HG02938 (cell line): ENCODE measurements around the gene HBEGF.

Experiments
- ATAC-seq: cut with Tn5 transposase; IDR thresholded peaks from one replicate; pipeline ENCODE4 v1.9.1; 2021; ENCODE audit warnings: mild to moderate bottlenecking, moderate library complexity; ENCODE audit not compliant: unreplicated experiment

Gene HBEGF

DNA sequence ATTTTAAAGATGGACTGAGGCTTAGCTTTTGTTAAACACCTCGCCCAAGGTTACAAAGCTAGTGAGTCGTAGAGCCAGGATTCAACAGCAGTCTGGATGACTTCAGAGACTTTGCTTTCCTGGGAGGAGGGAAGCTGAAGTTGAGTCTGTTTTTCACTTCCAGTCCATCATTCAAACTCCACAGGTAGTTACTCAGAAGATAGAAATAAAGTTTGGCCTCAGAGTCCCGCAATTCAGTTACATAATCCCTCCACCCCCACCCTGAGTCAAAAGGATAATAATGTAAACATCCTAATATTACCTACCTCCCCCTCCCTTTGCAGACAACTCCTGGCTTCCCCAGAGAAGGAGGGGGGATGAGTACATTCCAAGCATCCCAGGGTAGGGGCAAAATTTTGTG, 8.1 kb downstream of the HBEGF start:
- no peak for ATAC-seq

DNA sequence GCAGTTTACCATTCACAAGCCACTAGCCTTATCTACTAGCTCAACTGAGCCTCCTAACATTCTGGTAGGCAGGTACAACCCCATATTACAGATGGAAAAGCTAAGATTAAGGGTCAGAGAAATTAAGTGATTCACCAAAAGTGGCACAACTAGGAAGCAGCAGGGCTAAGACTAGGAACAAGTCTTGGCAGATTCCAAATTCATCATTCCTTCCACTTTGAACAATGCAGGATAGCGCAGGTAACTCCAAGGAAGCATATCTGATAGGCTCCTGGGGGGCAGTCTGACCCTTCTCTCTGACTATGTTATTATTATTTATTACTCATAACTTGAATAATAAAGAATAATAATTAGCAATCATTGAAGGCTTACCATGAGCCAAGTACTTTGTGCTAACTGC, 8.5 kb downstream of the HBEGF start:
- no peak for ATAC-seq

- no peak for ATAC-seq
Observed at GRCh38 chr5:140336388-140336787, 10.0 kb downstream of the HBEGF start.

- ATAC-seq: no peak
Observed at GRCh38 chr5:140331638-140332037, 14.8 kb downstream of the HBEGF start.

- ATAC-seq: no peak
Observed at GRCh38 chr5:140329739-140330481, 16.5 kb downstream of the HBEGF start.

DNA sequence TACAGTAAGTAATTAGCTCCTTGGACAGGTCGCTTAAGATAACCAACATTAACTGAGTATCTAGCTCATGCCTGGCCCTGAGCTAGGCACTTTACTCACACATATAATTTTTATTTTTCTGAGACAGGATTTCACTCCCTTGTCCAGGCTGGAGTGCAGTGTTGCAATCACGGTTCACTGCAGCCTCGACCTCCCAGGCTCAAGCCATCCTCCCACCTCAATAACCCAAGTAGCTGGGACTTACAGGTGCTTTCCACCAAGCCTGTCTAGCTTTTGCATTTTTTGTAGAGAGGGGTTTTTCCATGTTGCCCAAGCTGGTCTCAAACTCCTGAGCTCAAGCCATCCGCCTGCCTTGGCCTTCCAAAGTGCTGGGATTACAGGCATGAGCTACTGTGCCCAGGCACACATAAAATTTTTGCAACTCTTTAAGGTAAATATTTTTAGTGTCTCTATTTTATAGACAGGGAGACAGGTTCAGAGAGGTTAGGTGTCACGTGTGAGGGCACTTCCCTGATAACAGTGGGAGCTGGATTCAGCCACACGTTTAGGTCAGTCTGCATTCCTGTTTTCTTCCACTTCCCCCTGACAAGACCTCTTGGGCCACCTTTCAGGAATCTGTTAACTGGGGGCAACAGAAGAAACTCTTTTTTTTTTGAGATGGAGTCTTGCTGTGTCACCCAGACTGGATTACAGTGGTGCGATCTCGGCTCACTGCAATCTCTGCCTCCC, 18.2 kb downstream of the HBEGF start:
- ATAC-seq: no peak

DNA sequence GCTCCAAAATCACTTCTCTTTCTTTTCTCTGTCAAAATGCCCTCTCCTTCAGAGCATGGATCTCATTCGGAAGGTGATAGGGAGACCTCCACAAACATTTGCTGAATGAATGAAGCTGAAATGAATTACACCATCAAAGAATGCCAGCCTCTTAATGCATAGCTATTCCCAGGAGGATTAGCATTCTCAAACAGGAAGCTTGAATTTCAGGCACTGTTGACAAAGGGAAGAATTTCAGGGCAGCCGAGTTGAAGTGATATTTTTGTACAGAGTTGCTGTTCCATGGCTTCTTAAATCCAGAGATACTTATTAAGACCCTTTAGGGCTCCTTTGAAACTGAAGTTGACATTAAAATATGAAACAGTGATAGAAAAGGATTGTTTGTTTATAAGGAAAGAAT, 18.8 kb downstream of the HBEGF start:
- no peak for ATAC-seq

DNA sequence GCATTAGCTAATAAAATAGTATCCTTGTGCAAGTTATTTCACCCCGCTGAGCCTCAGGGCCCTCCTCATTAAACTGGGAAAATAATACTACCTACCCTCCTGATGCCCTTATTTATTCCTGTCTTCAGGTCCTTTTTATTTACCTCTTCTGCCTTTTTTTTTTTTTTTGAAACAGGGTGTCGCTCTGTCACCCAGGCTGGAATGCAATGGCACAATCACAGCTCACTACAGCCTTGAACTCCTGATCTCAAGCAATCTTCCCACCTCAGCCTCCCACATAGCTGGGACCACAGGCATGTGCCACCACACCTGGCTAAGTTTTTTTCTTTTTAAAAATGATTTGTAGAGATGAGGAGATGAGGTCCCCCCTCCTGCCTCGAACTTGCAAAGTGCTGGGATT, 20.9 kb downstream of the HBEGF start:
- no peak for ATAC-seq

- ATAC-seq: no peak
Observed at GRCh38 chr5:140324617-140325241, 21.7 kb downstream of the HBEGF start.

DNA sequence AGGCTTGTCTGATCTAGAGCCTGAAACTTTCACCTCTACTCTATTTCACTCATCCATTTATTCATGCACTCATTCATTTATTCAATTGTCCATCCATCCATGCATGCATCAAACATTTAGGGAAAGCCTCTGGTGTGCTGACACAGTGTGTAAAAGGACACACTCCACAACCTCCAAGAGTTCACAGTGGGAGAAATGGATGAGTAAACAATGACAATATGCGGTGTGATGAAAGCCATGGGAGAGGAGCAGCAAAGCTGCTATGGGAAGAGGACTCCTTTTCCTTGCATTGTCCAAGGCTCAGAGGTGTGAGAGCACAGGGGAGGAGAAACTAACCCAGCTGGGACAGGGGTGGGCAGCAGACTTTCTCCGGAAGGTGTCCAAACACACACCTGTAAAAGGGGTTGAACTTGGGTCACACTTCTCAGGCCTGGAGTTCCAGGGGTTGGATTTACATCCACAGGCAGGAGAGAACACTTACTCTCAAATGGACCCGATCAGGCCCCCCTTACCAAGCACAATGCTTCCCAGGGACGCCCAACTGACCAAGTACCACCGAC, 22.3 kb downstream of the HBEGF start:
- no peak for ATAC-seq

DNA sequence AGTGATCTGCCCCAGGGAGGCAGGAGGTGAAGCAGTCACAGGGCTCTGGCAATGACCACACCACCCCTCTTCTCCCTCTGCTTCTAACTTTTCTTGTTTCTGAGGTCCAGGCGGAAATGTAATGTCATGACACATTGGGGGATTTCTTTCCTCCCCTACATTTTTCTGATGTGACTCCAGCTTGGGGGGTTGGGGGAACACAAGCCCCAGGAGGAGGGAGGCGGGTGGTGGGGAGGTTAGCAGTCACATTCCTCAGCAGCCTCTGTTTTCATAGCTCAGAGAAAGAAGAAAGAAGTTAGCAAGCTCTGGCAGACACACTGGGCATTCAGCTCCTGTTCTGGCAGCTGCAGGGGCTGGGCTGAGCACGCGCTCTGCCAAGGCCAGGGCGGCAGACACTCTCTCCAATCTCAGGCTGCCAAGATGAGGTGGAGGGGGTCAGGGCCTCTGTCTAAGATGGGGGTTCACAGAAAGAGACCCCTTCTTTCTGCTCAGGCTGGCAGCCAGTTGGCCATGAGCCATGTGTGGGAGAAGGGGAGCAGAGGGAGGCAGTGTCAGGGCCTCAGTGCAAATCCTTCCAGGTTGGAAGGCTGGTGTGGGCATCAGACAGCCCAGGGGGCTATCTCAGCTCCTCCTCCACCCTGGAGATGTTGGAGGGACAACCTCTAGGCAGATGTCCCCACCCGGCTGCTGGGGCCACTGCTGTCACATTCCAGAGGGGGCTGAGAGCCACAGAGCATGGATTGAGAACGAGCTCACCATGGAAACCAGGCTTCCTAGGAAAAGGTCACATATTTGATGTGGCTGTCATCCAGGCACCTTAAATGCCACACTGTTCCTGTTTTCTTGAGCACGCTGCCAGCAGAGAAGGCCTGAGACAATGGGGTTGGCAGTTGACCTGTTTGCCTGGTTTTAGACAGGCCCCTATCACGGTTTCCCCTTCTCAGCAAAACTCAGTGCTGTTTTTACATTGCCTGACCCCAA, 23.4 kb downstream of the HBEGF start:
- no peak for ATAC-seq

- ATAC-seq: no peak
Observed at GRCh38 chr5:140321796-140322195, 24.6 kb downstream of the HBEGF start.

GRCh38 chr5:140319833-140320232, 26.6 kb downstream of the HBEGF start:
- no peak for ATAC-seq

DNA sequence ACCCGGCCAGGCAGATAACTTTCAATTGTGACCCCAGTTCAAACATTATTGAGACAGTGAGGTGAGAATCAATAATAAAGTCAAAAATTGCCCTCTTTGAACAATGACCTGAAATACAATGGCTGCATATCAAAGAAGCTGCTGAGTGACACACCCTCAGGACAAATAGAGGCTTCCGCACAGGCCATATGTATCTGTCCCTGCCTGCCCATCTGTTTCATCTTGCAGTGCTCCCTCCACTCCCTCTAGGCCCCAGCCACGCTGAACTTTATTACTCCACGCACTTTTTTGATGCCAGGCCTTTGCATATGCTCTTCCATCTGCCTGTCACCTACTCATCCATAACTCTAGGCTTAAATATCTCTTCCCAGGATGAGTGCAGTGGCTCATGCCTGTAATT, 27.6 kb downstream of the HBEGF start:
- ATAC-seq: no peak

DNA sequence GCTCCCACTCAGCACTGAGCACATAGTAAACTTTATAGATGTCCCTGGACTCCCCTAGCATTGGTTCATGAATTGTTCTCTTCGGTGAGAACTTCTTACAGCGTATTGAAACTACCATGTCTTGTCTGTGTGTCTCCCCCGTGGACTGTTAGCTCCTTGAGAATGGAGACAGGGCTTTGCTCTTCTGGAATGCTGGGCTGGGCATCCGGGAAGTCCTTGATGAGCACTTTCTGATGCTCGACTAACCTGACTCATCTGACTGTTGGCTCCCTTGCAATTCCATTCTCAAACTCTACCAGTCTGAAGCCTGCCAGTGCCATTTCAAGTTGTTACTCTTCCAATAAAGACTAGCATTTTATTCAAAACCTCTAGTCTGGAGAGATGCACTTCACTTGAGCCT, 28.5 kb downstream of the HBEGF start:
- ATAC-seq: no peak

DNA sequence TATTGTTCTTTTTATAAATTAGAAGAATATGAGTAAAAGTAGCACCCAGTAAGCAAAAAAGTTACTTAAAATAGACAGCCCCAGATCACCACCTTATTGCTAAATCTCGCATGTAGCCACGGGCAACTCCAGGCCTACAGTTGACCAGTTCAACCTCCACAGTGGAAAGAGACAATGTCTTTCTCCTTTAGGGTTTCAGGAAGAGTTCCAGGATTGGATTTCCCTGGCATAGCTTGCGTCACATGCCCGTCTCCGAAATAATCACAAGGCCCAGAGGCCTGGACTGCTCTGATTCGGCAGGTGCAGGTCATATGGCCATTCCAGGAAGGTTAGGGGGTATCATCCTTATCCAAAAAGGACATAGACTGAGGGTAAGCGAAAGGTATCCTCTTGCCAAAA, 33.6 kb downstream of the HBEGF start:
- ATAC-seq: no peak

DNA sequence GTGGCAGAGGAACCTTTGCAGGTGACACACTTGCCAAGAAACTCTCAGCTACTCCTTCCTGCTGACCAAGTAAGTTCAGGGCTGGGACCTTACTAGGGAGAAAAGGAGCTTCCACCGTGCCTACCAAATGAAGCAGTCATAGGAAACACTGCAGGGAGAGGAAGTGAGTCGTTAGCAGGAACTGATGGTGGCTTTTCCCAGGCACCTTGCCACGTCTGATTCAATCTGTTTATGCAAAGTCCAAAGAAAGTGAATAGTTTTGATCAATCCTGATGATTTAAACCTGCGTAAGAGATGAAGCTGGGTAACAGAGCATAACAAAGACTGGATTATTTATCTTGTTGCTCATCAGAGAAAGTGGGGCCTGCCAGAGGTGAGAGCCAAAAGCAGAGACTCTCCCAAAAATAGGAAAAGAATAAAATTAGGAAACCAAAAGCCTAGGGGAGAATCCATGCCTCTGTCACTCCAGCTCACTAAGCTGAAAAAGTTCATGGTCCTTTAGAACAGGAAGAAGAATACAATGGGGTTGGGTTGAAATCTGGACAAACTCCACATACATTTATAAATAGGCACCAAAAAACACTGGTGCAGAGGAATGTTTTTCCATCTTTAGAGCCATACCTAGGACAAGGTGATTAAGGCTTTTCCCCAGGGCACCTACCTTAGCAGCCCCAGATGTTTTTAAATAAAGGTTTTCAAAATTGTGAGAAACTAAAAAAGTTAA, 34.2 kb downstream of the HBEGF start:
- no peak for ATAC-seq

- no peak for ATAC-seq
Observed at GRCh38 chr5:140311011-140311467, 35.4 kb downstream of the HBEGF start.

DNA sequence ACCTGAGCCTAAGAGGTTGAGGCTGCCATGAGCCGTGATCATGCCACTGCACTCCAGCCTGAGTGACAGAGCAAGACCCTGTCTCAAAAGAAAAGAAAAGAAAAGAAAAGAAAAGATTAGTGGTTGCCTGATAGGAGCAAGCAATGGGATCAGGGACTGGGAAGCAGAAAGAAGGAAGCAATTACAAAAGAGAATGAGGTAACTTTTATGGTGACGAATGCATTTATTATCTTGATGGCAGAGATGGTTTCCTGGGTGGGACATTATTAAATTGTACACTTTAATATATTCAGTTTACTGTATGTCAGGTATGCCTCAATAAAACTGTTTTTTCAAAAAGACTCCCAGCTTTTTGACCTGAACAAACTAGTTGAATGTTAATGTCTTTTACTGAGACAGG, 36.0 kb downstream of the HBEGF start:
- ATAC-seq: no peak

DNA sequence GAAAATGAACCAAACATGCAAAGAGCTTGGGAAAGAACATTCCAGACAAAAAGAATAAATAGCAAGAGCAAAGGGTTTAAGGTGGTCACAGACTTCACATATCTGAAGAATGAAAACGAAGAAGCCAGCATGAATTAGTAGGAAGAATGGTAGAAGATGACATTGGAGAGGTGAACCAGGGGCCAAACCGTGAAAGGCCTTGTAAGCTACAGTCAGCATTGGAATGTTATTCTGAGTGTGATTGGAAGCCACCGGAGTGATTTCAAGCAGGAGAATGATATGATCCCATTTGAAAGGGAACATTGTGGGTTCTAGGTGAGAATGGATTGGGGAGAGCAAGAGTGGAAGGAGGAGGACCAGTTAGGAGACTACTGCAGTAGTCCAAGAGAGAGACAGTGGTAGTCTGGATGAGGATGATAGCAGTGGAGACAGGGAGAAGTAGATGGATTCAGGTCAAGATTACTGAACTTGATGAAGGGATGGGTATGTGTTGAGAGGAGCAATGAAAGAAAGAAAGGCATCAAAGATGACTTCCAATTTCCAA, 36.6 kb downstream of the HBEGF start:
- ATAC-seq: no peak
